Epithelial cell of proximal tubule (primary cell): ENCODE measurements around the gene SHISA8. TPM values are rescaled to one million over a fixed set of nuclear protein-coding genes. Genes with fewer than 3 reads are reported as not detected.

Experiments
- DNase-seq: peaks from one replicate; pipeline ENCODE4 v3.0.0-alpha.2; 2011; ENCODE audit warnings: low read depth
- H3K4me3 ChIP-seq: 2 replicates; pipeline ENCODE4 v1.5.1; 2011; ENCODE audit warnings: low read depth, mild to moderate bottlenecking, low read length
- CTCF ChIP-seq: conservative IDR thresholded peaks from 2 replicates; pipeline ENCODE4 v1.5.1; 2012; ENCODE audit warnings: low read depth, mild to moderate bottlenecking, low read length
- total RNA-seq: library from RNA; depleted of rRNA; stranded (reverse); fragments of >200 nt; gene quantifications from 2 replicates; pipeline ENCODE4 v1.2.3, GENCODE V29; 2015

The SHISA8 gene
- total RNA-seq, 1 donor from 2014 or later, result not detected

- DNase-seq, result no peak
- no peak for TF ChIP-seq CTCF
- no peak overlapping the region for H3K4me3 ChIP-seq
These were observed 12.9 kb downstream of the SHISA8 start for GRCh38 chr22:41902016-41902415.

GRCh38 chr22:41900652-41901312 is 14.1 kb downstream of the SHISA8 start:
- H3K4me3 ChIP-seq, result no peak overlapping the region
- TF ChIP-seq CTCF, result no peak
- no peak for DNase-seq

- DNase-seq, result no peak
- no peak for TF ChIP-seq CTCF
- no peak overlapping the region for H3K4me3 ChIP-seq
These were observed 14.8 kb downstream of the SHISA8 start for GRCh38 chr22:41899992-41900651.

GRCh38 chr22:41899110-41899509 is 15.8 kb downstream of the SHISA8 start:
- no peak for TF ChIP-seq CTCF

GRCh38 chr22:41898645-41899044 is 16.2 kb downstream of the SHISA8 start:
- no peak for DNase-seq
- no peak for TF ChIP-seq CTCF
- no peak overlapping the region for H3K4me3 ChIP-seq

More at GRCh38 chr22:41899110-41899509, 15.8 kb downstream of the SHISA8 start:
- H3K4me3 ChIP-seq, result no peak overlapping the region
- DNase-seq, result no peak

- no peak for TF ChIP-seq CTCF
- DNase-seq, result no peak
- H3K4me3 ChIP-seq, result no peak overlapping the region
These were observed 21.1 kb downstream of the SHISA8 start for GRCh38 chr22:41893591-41894375.
